ENCODE measurements around the gene SYNPO.

GRCh38 chr5:150619359-150620230 is 20.9 kb upstream of the SYNPO start:
- TF ChIP-seq CTCF (IDR thresholded peaks at IDR 0.05) (no peak), POLR2A (IDR thresholded peaks at IDR 0.05) (no peak)
